Measurements from ENCODE around the gene LRTM2. TPM values are rescaled to one million over a fixed set of nuclear protein-coding genes. Genes with fewer than 3 reads are reported as not detected.

Gene LRTM2
- polyA plus RNA-seq = 0.13 TPM
- long read RNA-seq, donor 1 = 0 reads
- long read RNA-seq, donor 2 = 0 reads
- long read RNA-seq, donor 3 = 0 reads
- long read RNA-seq, donor 4 = 0 reads
- long read RNA-seq, donor 5 = 0 reads
- long read RNA-seq, donor 6 = 0 reads
- long read RNA-seq, donor 7 = 0 reads
- long read RNA-seq, donor 8 = 0 reads
- long read RNA-seq, donor 9 = 0 reads
- long read RNA-seq, donor 10 = 0 reads
- long read RNA-seq, donor 11 = 0 reads

DNA sequence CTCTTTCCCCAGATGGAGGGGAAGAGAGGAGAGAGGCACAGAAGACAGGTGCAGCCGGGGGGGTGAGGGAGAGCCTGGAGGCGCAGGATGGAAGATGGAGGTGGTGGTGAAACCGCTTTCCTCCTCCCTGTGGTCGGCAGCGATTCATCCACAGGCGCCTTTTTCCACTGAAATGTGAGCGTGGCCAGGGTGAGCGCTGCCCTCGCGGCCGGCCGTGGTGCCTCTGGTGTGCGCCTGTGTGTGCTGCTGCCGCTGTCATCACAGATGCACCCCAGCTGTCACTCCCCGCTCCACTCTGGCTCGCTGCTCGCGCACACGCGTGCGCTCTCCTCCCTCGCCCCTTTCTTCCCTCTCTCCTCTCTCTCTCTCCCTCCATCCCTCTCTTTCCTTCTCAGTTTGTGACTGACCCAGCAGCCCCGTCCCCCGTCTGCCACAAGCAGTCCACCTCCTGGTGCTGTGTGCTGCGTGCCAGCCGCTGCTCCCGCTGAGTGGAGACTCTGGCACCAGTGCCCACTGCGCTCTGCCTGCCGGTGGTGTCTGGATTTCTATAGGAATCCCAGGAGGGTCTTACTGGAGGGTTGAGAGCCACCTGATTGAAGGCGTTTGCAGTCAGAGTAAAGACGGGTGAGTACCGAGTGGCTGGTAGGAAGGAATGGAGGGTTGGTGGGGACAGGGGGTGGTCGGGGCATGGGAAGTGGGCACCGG, at the start of gene LRTM2:
TSS of gene LRTM2 (plus strand) at position 375 of the 705 bp plus-strand sequence. CDS start 7,584 bp downstream, outside the sequence.
- peaks cover 50% of the 10 kb centered on the region for H3K27me3 ChIP-seq (ENCODE audit: control insufficient read depth, insufficient read depth, low read length)

DNA sequence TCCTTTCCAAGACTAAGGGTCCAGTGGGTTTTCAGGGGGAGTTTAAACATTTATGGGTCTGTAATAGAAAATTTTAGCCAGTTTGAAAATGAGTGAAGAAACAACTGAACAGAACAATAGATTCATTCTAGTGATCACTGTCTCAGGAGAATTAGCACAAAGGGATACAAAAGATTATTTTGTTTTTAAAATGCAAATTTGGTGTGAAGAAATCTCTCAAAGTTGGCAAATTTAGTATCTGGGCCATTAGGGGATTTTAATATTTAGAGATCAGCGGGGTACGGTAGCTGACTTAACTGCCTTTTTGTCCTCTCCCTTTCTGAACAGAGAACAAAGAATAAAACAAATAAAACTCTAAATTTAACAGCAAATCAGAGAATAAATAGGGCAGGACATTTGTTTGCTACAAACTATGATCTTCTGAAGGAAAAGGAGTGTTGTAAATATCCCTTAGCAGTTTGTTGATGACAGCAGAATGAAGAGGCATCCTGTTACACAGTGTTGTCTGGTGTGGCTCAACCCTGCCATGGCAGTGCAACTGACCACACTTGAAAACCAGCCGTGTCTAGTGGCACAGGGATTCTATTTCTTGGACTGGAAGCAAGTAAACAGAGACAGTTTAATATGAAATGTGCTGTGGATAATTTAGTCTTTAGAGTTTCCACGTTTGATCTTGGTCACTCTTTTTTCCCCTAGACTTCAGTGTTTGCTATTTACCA, 46.3 kb upstream of the LRTM2 start:
- H3K4me1 ChIP-seq (ENCODE audit: control insufficient read depth, insufficient read depth, low read length) = peaks cover 2% of the 10 kb centered on the region
- no peak overlapping the region for H3K27ac ChIP-seq (ENCODE audit: low read length)
- no peak overlapping the region for H3K4me3 ChIP-seq (ENCODE audit: low read length)
- 100% methylated on average over 2 of the region's 4 CpGs for WGBS (ENCODE audit: insufficient coverage, low lambda C conversion rate)
- H3K36me3 ChIP-seq (ENCODE audit: control insufficient read depth, insufficient read depth, low read length) = peaks cover 19% of the 10 kb centered on the region
- no peaks in the 10 kb centered on the region for H3K9me3 ChIP-seq (ENCODE audit: control insufficient read depth, low read depth, low read length)
- H3K27me3 ChIP-seq (ENCODE audit: control insufficient read depth, insufficient read depth, low read length) = no peaks in the 10 kb centered on the region
- DNase-seq = no peak

More for the DNA sequence above, at the start of gene LRTM2:
- H3K4me1 ChIP-seq (ENCODE audit: control insufficient read depth, insufficient read depth, low read length) = no peaks in the 10 kb centered on the region
- no peak within 1 kb of the TSS for H3K27ac ChIP-seq (ENCODE audit: low read length)
- WGBS (ENCODE audit: insufficient coverage, low lambda C conversion rate) = no CpG with 5 or more reads among the region's 34 CpGs
- H3K9me3 ChIP-seq (ENCODE audit: control insufficient read depth, low read depth, low read length) = peaks cover 3% of the 10 kb centered on the region
- DNase-seq = no peak
- H3K4me3 ChIP-seq (ENCODE audit: low read length) = no peak within 1 kb of the TSS
- no peaks in the 10 kb centered on the region for H3K36me3 ChIP-seq (ENCODE audit: control insufficient read depth, insufficient read depth, low read length)

DNA sequence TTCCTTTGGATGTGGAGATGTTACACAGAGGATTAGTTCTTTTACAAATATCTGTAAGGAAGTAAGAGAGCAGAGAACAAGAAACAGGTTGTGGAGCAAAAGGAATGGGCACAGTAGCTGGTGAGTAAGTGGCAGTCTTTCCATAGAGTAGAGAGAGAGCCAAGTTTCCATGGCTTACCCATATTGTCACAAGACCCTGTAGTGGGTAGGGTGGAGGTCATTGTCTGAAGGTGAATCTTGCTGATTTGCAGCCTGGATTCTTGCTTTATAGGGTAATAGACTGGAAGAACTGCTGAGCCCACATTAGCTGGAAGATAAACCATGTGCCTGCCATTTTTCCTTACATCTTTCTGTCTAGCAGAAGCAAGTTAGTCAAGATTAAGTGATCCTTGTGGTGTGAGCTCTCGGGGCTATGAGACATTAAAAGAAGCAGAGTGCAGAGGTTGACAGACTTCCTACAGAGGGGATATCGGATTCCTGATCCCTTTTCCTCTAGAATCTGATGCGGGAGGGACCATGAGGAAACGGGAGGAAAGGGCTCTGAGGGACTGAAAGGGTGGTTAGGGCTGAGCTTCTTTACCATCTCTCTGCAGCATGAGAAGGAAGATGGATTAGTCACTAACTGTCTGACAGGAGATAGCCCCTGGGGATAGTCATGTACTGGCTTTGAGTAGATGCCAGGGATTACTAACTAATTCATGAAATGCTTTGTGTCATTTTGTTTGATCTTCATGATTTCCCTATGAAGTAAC, 44.0 kb upstream of the LRTM2 start:
- H3K4me1 ChIP-seq (ENCODE audit: control insufficient read depth, insufficient read depth, low read length) = peaks cover 2% of the 10 kb centered on the region
- DNase-seq = peak in 1 of 2 donors; percentile 35
- no peak overlapping the region for H3K4me3 ChIP-seq (ENCODE audit: low read length)
- H3K9me3 ChIP-seq (ENCODE audit: control insufficient read depth, low read depth, low read length) = no peaks in the 10 kb centered on the region
- WGBS (ENCODE audit: insufficient coverage, low lambda C conversion rate) = 80% methylated on average over 1 of the region's 4 CpGs
- H3K27me3 ChIP-seq (ENCODE audit: control insufficient read depth, insufficient read depth, low read length) = no peaks in the 10 kb centered on the region
- H3K27ac ChIP-seq (ENCODE audit: low read length) = no peak overlapping the region
- H3K36me3 ChIP-seq (ENCODE audit: control insufficient read depth, insufficient read depth, low read length) = peaks cover 22% of the 10 kb centered on the region

DNA sequence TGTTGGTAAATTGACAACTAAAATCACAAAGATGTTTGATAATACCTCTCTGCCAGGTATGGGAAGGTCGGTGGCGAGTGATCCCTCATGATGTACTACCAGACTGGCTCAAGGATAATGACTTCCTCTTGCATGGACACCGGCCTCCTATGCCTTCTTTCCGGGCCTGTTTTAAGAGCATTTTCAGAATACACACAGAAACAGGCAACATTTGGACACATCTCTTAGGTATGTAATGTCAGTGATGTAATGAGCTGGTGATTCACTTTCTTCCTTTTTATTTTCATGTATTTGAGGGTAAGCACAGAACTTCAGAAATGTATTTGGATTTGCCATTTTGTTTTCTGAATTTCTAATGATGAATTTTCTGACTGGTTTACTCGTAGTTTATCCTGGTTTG, 42.6 kb upstream of the LRTM2 start:
- H3K4me3 ChIP-seq (ENCODE audit: low read length) = no peak overlapping the region
- H3K36me3 ChIP-seq (ENCODE audit: control insufficient read depth, insufficient read depth, low read length) = peaks cover 24% of the 10 kb centered on the region
- WGBS (ENCODE audit: insufficient coverage, low lambda C conversion rate) = 100% methylated on average over 1 of the region's 5 CpGs
- H3K9me3 ChIP-seq (ENCODE audit: control insufficient read depth, low read depth, low read length) = no peaks in the 10 kb centered on the region
- DNase-seq = no peak
- no peak overlapping the region for H3K27ac ChIP-seq (ENCODE audit: low read length)
- no peaks in the 10 kb centered on the region for H3K27me3 ChIP-seq (ENCODE audit: control insufficient read depth, insufficient read depth, low read length)
- peaks cover 2% of the 10 kb centered on the region for H3K4me1 ChIP-seq (ENCODE audit: control insufficient read depth, insufficient read depth, low read length)

DNA sequence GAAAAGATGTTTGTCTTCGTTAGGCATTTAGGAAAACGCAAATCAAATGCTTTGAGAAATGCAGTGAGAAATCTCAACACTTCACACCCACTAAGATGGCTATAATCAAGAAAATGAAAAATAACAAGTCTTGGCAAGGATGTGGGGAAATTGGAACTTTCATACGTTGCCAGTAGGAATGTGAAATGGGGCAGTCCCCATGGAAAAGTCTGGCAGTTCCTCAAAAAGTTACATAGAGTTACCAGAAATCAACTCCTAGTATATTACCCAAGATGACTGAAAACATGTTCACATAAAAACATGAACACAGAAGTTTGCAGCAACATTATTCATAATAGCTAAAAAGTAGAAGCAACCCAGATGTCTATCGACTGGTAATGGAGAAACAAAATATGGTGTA, 41.5 kb upstream of the LRTM2 start:
- H3K4me1 ChIP-seq (ENCODE audit: control insufficient read depth, insufficient read depth, low read length) = peaks cover 2% of the 10 kb centered on the region
- no peak overlapping the region for H3K27ac ChIP-seq (ENCODE audit: low read length)
- no peak overlapping the region for H3K4me3 ChIP-seq (ENCODE audit: low read length)
- H3K27me3 ChIP-seq (ENCODE audit: control insufficient read depth, insufficient read depth, low read length) = no peaks in the 10 kb centered on the region
- no peak for DNase-seq
- 100% methylated on average over 1 of the region's 4 CpGs for WGBS (ENCODE audit: insufficient coverage, low lambda C conversion rate)
- no peaks in the 10 kb centered on the region for H3K9me3 ChIP-seq (ENCODE audit: control insufficient read depth, low read depth, low read length)
- H3K36me3 ChIP-seq (ENCODE audit: control insufficient read depth, insufficient read depth, low read length) = peaks cover 23% of the 10 kb centered on the region

DNA sequence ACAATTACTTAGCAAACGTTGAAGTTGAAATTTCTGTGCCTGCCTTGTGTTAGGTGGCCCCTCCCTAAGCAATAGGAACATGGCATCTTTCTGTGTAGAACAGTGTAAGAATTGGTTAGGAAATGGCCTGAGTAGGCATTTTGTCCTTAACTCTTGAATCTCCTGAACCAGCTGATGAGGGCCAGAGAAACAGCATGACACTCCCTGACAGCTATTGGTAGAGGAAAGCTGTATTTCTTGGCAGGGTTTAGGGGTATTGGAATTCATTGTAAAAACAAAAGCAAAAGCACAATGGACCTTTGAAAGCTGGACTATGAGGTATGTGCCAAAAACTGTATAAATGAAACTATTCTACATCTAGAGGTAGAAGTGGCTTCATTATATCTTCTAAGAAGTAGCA, 40.6 kb upstream of the LRTM2 start:
- Histone ChIP-seq H3K36me3 (ENCODE audit: control insufficient read depth, insufficient read depth, low read length) (peaks cover 23% of the 10 kb centered on the region), H3K4me1 (ENCODE audit: control insufficient read depth, insufficient read depth, low read length) (peaks cover 2% of the 10 kb centered on the region), H3K9me3 (ENCODE audit: control insufficient read depth, low read depth, low read length) (no peaks in the 10 kb centered on the region), H3K27me3 (ENCODE audit: control insufficient read depth, insufficient read depth, low read length) (no peaks in the 10 kb centered on the region), H3K4me3 (ENCODE audit: low read length) (no peak overlapping the region), H3K27ac (ENCODE audit: low read length) (no peak overlapping the region)
- DNase-seq = no peak
- no CpG with 5 or more reads among the region's 1 CpG for WGBS (ENCODE audit: insufficient coverage, low lambda C conversion rate)

DNA sequence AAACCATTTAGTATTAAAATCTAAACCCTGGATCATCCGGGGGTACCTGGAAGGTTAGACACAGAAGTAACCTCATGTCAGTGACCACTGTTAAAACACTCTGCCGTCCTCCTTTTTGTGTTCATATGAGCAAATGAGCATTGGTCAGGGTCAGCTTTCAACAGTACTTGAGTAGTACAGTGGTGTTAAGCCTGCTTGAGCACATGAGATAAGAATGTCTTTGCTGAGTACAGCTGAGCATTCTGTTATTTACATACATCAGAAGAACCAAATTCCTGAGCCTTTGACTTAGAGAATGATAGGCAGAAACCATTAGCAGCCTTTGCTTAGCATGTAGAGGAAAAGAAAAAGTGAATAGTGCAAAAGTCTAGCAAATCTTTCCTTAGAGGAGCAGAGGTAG, 38.6 kb upstream of the LRTM2 start:
- WGBS (ENCODE audit: insufficient coverage, low lambda C conversion rate) = no CpG with 5 or more reads among the region's 2 CpGs
- no peak overlapping the region for H3K27ac ChIP-seq (ENCODE audit: low read length)
- DNase-seq = no peak
- peaks cover 35% of the 10 kb centered on the region for H3K36me3 ChIP-seq (ENCODE audit: control insufficient read depth, insufficient read depth, low read length)
- H3K9me3 ChIP-seq (ENCODE audit: control insufficient read depth, low read depth, low read length) = no peaks in the 10 kb centered on the region
- no peaks in the 10 kb centered on the region for H3K27me3 ChIP-seq (ENCODE audit: control insufficient read depth, insufficient read depth, low read length)
- H3K4me1 ChIP-seq (ENCODE audit: control insufficient read depth, insufficient read depth, low read length) = no peaks in the 10 kb centered on the region
- H3K4me3 ChIP-seq (ENCODE audit: low read length) = no peak overlapping the region

DNA sequence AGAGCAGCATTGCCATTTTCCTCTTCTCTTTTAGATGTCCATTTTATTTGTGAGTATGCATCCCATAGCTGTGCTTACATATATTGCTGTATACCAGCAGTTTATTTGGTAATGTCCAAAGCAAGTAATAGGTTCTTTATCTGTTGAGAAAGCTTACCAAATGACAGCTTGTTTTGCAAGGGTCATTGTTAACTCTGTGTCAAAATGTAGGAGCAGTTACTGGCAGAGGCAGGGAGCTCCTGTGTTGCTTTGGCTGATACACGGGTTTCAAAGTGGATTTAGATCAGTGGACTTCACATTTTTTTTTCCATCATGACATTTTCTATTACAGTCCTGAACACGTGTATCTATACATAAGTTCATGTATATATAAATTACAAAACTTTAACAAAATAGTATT, 38.1 kb upstream of the LRTM2 start:
- no peaks in the 10 kb centered on the region for H3K4me1 ChIP-seq (ENCODE audit: control insufficient read depth, insufficient read depth, low read length)
- no peaks in the 10 kb centered on the region for H3K9me3 ChIP-seq (ENCODE audit: control insufficient read depth, low read depth, low read length)
- WGBS (ENCODE audit: insufficient coverage, low lambda C conversion rate) = 67% methylated on average over 2 of the region's 2 CpGs
- H3K4me3 ChIP-seq (ENCODE audit: low read length) = no peak overlapping the region
- peaks cover 39% of the 10 kb centered on the region for H3K36me3 ChIP-seq (ENCODE audit: control insufficient read depth, insufficient read depth, low read length)
- DNase-seq = no peak
- H3K27ac ChIP-seq (ENCODE audit: low read length) = no peak overlapping the region
- H3K27me3 ChIP-seq (ENCODE audit: control insufficient read depth, insufficient read depth, low read length) = no peaks in the 10 kb centered on the region

DNA sequence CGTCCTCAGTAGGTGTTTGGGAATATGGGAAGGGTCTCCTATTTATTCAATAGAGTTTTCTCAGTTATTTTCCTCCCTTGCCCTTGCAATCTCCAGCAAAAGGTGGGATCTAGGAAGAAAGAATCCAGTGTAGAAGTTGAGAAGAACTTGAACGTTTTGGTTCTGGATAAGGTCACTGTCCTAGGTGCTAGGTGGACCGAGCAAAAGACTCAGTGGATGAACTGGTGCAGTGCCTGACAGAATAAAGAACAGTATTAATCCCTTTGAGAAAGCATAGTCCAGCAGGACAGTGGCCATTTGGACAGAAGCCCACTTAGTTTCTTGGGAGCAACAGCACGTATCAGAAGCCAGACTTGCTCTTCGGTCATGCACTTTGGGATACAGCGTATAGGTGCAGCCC, 32.7 kb upstream of the LRTM2 start:
- no peak for DNase-seq
- WGBS (ENCODE audit: insufficient coverage, low lambda C conversion rate) = no CpG with 5 or more reads among the region's 6 CpGs
- Histone ChIP-seq H3K36me3 (ENCODE audit: control insufficient read depth, insufficient read depth, low read length) (peaks cover 34% of the 10 kb centered on the region), H3K9me3 (ENCODE audit: control insufficient read depth, low read depth, low read length) (no peaks in the 10 kb centered on the region), H3K4me3 (ENCODE audit: low read length) (no peak overlapping the region), H3K27me3 (ENCODE audit: control insufficient read depth, insufficient read depth, low read length) (no peaks in the 10 kb centered on the region), H3K4me1 (ENCODE audit: control insufficient read depth, insufficient read depth, low read length) (no peaks in the 10 kb centered on the region), H3K27ac (ENCODE audit: low read length) (no peak overlapping the region)

DNA sequence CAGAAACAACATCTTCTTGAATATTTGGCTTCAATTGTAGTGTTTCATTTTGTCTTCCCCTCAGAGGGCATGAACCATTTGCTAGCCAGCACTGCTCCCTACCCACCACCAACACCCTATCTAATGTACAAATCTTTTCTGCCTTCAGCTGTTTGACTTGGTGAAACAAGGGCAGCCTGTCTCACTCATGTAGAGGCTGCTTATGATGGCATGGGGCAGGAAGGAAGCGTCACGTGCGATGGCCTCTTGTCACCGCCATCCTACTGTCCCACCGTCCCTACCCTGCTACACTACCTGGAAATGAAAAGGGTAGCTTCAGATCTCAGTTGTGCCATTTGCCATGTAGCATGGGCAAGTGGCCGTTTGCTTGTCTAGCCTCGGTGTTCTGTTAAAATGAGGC, 29.9 kb upstream of the LRTM2 start:
- H3K9me3 ChIP-seq (ENCODE audit: control insufficient read depth, low read depth, low read length) = no peaks in the 10 kb centered on the region
- peaks cover 28% of the 10 kb centered on the region for H3K36me3 ChIP-seq (ENCODE audit: control insufficient read depth, insufficient read depth, low read length)
- H3K4me3 ChIP-seq (ENCODE audit: low read length) = no peak overlapping the region
- peaks cover 2% of the 10 kb centered on the region for H3K4me1 ChIP-seq (ENCODE audit: control insufficient read depth, insufficient read depth, low read length)
- no peak overlapping the region for H3K27ac ChIP-seq (ENCODE audit: low read length)
- no peak for DNase-seq
- no CpG with 5 or more reads among the region's 7 CpGs for WGBS (ENCODE audit: insufficient coverage, low lambda C conversion rate)
- H3K27me3 ChIP-seq (ENCODE audit: control insufficient read depth, insufficient read depth, low read length) = peaks cover 3% of the 10 kb centered on the region
